WTC11 (cell line): ENCODE measurements around the gene SIRT3. TPM values are rescaled to one million over a fixed set of nuclear protein-coding genes. Genes with fewer than 3 reads are reported as not detected.

Experiments
- ATAC-seq: fragments of 200-7000 bp; cut with Tn5 transposase; 2 replicates; pipeline ENCODE4 v1.10.0; 2021; ENCODE audit warnings: mild to moderate bottlenecking, moderate library complexity
- CTCF ChIA-PET: fragments of 300-600 bp; sonication (Branson Sonifier 250); formaldehyde crosslinking; loops from one replicate; lab custom pipeline; 2021; ENCODE audit warnings: antibody characterized with exemption; lab: Charles Lee
- POLR2A ChIA-PET: fragments of 350-600 bp; sonication (Branson Sonifier 250); formaldehyde crosslinking; loops from one replicate; lab custom pipeline; 2021; ENCODE audit warnings: antibody characterized with exemption; lab: Charles Lee
- DNase-seq: peaks from one replicate; pipeline ENCODE4 v3.0.0; 2021; ENCODE audit warnings: low spot score
- H3K27ac Mint-ChIP-seq: 2 replicates; pipeline ENCODE4 v1.8.0; 2021; ENCODE audit warnings: mixed read lengths
- H3K27me3 Mint-ChIP-seq: 2 replicates; pipeline ENCODE4 v1.8.0; 2021; ENCODE audit warnings: low read depth, mild to moderate bottlenecking, moderate library complexity, mixed read lengths
- H3K36me3 Mint-ChIP-seq: 2 replicates; pipeline ENCODE4 v1.8.0; 2021; ENCODE audit warnings: mixed read lengths
- H3K4me1 Mint-ChIP-seq: 2 replicates; pipeline ENCODE4 v1.8.0; 2022; ENCODE audit warnings: mixed read lengths
- H3K4me3 Mint-ChIP-seq: 2 replicates; pipeline ENCODE4 v1.8.0; 2021; ENCODE audit warnings: mild to moderate bottlenecking, moderate library complexity, mixed read lengths
- H3K9me3 Mint-ChIP-seq: 2 replicates; pipeline ENCODE4 v1.8.0; 2021; ENCODE audit warnings: mixed read lengths
- ARID4B ChIP-seq: sonication (generic); formaldehyde crosslinking; IDR thresholded peaks from 2 replicates; pipeline ENCODE4 v1.8.0; 2023; ENCODE audit warnings: missing genetic modification reagents, mild to moderate bottlenecking, borderline replicate concordance
- ATF1 ChIP-seq: sonication (generic); formaldehyde crosslinking; IDR thresholded peaks from 2 replicates; pipeline ENCODE4 v1.8.1; 2023; ENCODE audit warnings: mild to moderate bottlenecking, moderate library complexity, missing genetic modification reagents
- CBFB ChIP-seq: sonication (generic); formaldehyde crosslinking; IDR thresholded peaks from 2 replicates; pipeline ENCODE4 v1.8.1; 2022; ENCODE audit warnings: mild to moderate bottlenecking, low read depth, missing genetic modification reagents
- E2F5 ChIP-seq: sonication (generic); formaldehyde crosslinking; IDR thresholded peaks from 2 replicates; pipeline ENCODE4 v1.8.1; 2022; ENCODE audit warnings: mild to moderate bottlenecking, moderate library complexity, missing genetic modification reagents
- ETV6 ChIP-seq: sonication (generic); formaldehyde crosslinking; IDR thresholded peaks from 2 replicates; pipeline ENCODE4 v1.8.1; 2022; ENCODE audit warnings: mild to moderate bottlenecking, missing genetic modification reagents
- GABPB1 ChIP-seq: sonication (generic); formaldehyde crosslinking; IDR thresholded peaks from 2 replicates; pipeline ENCODE4 v1.8.1; 2023; ENCODE audit warnings: mild to moderate bottlenecking, missing genetic modification reagents
- HMGA2 ChIP-seq: fragments of 250-450 bp; sonication (Bioruptor Pico); IDR thresholded peaks from 2 replicates; pipeline ENCODE4 v1.4.0; 2021; ENCODE audit warnings: mild to moderate bottlenecking, moderate library complexity
- IRF2 ChIP-seq: sonication (generic); formaldehyde crosslinking; IDR thresholded peaks from 2 replicates; pipeline ENCODE4 v1.8.0; 2022; ENCODE audit warnings: low read depth, missing genetic modification reagents, borderline replicate concordance
- OVOL2 ChIP-seq: fragments of 250-450 bp; sonication (Bioruptor Pico); IDR thresholded peaks from 2 replicates; pipeline ENCODE4 v1.9.0; 2021; ENCODE audit warnings: mild to moderate bottlenecking, borderline replicate concordance
- PRRX2 ChIP-seq: fragments of 250-450 bp; sonication (Bioruptor Pico); IDR thresholded peaks from 2 replicates; pipeline ENCODE4 v1.8.0; 2021; ENCODE audit warnings: mild to moderate bottlenecking
- SP1 ChIP-seq: sonication (generic); formaldehyde crosslinking; conservative IDR thresholded peaks from 2 replicates; pipeline ENCODE4 v1.8.1; 2022; ENCODE audit warnings: missing genetic modification reagents
- TP53 ChIP-seq: sonication (generic); formaldehyde crosslinking; IDR thresholded peaks from 2 replicates; pipeline ENCODE4 v1.8.1; 2023; ENCODE audit warnings: mild to moderate bottlenecking, missing genetic modification reagents
- ZBTB21 ChIP-seq: sonication (generic); formaldehyde crosslinking; IDR thresholded peaks from 2 replicates; pipeline ENCODE4 v1.8.1; 2023; ENCODE audit warnings: mild to moderate bottlenecking, missing genetic modification reagents, borderline replicate concordance
- ZNF263 ChIP-seq: sonication (generic); formaldehyde crosslinking; IDR thresholded peaks from 2 replicates; pipeline ENCODE4 v1.8.1; 2022; ENCODE audit warnings: low read depth, mild to moderate bottlenecking, moderate library complexity, missing genetic modification reagents
- ZNF416 ChIP-seq: fragments of 250-450 bp; sonication (Bioruptor Pico); IDR thresholded peaks from 2 replicates; pipeline ENCODE4 v1.9.0; 2021; ENCODE audit warnings: mild to moderate bottlenecking, inconsistent platforms
- ZNF512 ChIP-seq: sonication (generic); formaldehyde crosslinking; IDR thresholded peaks from 2 replicates; pipeline ENCODE4 v1.8.1; 2022; ENCODE audit warnings: missing genetic modification reagents, borderline replicate concordance
- total RNA-seq: library from RNA; stranded (reverse); gene quantifications from 3 replicates; pipeline ENCODE4 v1.2.3, GENCODE V29; 2021
- TF ChIP-seq, protein P1 (sequence below): sonication (generic); formaldehyde crosslinking; IDR thresholded peaks from 2 replicates; pipeline ENCODE4 v1.8.0; 2022; ENCODE audit warnings: mild to moderate bottlenecking, missing genetic modification reagents
- TF ChIP-seq, protein P2 (sequence below): sonication (generic); formaldehyde crosslinking; IDR thresholded peaks from 2 replicates; pipeline ENCODE4 v1.8.0; 2022; ENCODE audit warnings: mild to moderate bottlenecking, missing genetic modification reagents
- TF ChIP-seq, protein P3 (sequence below): fragments of 200-600 bp; IDR thresholded peaks from 2 replicates; pipeline ENCODE4 v1.8.0; 2022; ENCODE audit warnings: antibody characterized with exemption
- TF ChIP-seq, protein P4 (sequence below): fragments of 250-450 bp; sonication (Bioruptor Pico); conservative IDR thresholded peaks from 2 replicates; pipeline ENCODE4 v1.9.0; 2021; ENCODE audit warnings: mild to moderate bottlenecking
- TF ChIP-seq, protein P5 (sequence below): sonication (generic); formaldehyde crosslinking; conservative IDR thresholded peaks from 2 replicates; pipeline ENCODE4 v1.8.1; 2022; ENCODE audit warnings: mild to moderate bottlenecking, missing genetic modification reagents
- TF ChIP-seq, protein P6 (sequence below): sonication (generic); formaldehyde crosslinking; IDR thresholded peaks from 2 replicates; pipeline ENCODE4 v1.8.1; 2022; ENCODE audit warnings: mild to moderate bottlenecking, missing genetic modification reagents, moderate library complexity, borderline replicate concordance

The SIRT3 gene
- total RNA-seq, 1 experiment from 2014 or later = 21.0 TPM

DNA sequence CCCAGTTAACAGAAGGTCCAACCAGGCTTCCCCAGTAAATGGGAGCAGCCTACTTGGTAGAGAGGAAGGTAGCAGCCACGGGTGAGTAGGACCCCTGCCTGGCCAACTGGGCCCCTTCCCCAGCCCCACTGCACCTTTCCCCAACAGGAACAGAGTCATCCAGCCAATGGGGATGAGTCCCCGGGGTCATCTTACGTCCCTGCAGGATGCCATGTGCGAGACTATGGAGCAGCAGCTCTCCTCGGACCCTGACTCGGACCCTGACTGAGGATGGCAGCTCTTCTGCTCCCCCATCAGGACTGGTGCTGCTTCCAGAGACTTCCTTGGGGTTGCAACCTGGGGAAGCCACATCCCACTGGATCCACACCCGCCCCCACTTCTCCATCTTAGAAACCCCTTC is 22.1 kb downstream of the SIRT3 start:
- H3K36me3 Mint-ChIP-seq = peaks cover 38% of the 10 kb centered on the region
- H3K9me3 Mint-ChIP-seq = no peaks in the 10 kb centered on the region
- ATAC-seq (no peak), DNase-seq (no peak)
- H3K4me3 Mint-ChIP-seq = no peak overlapping the region
- CTCF ChIA-PET = interaction anchor here (3.2 kb wide), 1 partner anchor 37 kb away, joined by 10 read pairs; no protein-coding TSS in a partner anchor
- no peak overlapping the region for H3K27ac Mint-ChIP-seq
- POLR2A ChIA-PET = no interaction called here
- no peaks in the 10 kb centered on the region for H3K27me3 Mint-ChIP-seq
- 0 out of 2 replicates have a peak, but pooled peaks cover 4% of the 10 kb centered on the region for H3K4me1 Mint-ChIP-seq
- TF ChIP-seq, protein P1, sequence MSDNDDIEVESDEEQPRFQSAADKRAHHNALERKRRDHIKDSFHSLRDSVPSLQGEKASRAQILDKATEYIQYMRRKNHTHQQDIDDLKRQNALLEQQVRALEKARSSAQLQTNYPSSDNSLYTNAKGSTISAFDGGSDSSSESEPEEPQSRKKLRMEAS (CRISPR knock-in tag) = no peak
- TF ChIP-seq ZNF416 (no peak), ZNF263 (CRISPR knock-in tag) (no peak), ETV6 (no peak), SP1 (CRISPR knock-in tag) (no peak), E2F5 (CRISPR knock-in tag) (no peak), CBFB (CRISPR knock-in tag) (no peak), ARID4B (CRISPR knock-in tag) (no peak), PRRX2 (CRISPR knock-in tag) (no peak), ATF1 (CRISPR knock-in tag) (no peak), GABPB1 (CRISPR knock-in tag) (no peak), OVOL2 (CRISPR knock-in tag) (no peak)
- TF ChIP-seq, protein P2, sequence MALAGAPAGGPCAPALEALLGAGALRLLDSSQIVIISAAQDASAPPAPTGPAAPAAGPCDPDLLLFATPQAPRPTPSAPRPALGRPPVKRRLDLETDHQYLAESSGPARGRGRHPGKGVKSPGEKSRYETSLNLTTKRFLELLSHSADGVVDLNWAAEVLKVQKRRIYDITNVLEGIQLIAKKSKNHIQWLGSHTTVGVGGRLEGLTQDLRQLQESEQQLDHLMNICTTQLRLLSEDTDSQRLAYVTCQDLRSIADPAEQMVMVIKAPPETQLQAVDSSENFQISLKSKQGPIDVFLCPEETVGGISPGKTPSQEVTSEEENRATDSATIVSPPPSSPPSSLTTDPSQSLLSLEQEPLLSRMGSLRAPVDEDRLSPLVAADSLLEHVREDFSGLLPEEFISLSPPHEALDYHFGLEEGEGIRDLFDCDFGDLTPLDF (CRISPR knock-in tag) = no peak
- TF ChIP-seq, protein P3, sequence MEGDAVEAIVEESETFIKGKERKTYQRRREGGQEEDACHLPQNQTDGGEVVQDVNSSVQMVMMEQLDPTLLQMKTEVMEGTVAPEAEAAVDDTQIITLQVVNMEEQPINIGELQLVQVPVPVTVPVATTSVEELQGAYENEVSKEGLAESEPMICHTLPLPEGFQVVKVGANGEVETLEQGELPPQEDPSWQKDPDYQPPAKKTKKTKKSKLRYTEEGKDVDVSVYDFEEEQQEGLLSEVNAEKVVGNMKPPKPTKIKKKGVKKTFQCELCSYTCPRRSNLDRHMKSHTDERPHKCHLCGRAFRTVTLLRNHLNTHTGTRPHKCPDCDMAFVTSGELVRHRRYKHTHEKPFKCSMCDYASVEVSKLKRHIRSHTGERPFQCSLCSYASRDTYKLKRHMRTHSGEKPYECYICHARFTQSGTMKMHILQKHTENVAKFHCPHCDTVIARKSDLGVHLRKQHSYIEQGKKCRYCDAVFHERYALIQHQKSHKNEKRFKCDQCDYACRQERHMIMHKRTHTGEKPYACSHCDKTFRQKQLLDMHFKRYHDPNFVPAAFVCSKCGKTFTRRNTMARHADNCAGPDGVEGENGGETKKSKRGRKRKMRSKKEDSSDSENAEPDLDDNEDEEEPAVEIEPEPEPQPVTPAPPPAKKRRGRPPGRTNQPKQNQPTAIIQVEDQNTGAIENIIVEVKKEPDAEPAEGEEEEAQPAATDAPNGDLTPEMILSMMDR = no peak
- TF ChIP-seq, protein P4, sequence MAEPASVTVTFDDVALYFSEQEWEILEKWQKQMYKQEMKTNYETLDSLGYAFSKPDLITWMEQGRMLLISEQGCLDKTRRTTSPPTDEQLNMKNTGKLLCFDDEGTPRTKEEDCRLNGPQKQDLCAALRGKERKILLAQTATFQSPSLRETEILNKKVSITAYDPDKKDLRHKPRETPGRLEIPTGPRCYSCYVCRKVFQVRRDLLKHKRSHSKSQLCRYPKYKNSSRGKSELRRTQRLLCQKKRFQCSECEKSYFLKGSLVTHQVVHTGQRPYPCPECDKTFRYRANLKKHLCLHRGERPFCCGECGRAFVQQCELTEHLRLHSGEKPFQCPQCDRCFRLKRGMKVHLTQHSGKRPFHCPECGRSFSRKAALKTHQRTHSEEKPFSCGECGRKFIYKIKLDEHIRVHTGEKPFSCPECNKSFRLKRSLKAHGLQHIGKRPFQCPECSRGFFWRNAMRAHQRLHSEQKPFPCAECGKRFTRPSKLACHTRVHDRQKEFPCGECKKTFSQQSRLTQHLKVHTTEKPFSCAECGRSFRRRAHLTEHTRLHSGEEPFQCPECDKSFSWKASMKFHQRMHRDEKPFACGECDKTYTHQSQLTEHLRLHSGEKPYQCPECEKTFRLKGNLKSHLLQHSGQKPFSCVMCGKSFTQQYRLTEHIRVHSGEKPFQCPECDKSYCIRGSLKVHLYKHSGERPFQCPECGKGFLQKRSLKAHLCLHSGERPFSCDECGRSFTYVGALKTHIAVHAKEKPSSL (CRISPR knock-in tag) = no peak

DNA sequence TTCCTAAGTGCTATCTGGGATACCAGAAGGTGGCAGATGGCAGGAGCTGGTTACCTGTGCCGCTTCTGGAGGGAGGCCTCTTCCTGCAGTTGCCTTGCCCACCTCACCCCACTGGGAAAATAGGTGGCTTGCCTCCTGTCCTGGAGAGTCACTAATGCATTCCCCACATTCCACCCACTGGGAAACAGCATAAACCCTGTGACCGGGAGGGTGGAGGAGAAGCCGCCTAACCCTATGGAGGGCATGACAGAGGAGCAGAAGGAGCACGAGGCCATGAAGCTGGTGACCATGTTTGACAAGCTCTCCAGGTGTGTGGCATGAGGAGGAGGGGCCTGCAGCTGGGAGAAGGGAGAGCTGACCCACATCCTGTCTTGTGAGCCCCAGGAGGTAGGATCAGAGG is 23.0 kb downstream of the SIRT3 start:
- ATAC-seq = no peak
- Mint-ChIP-seq H3K4me1 (0 out of 2 replicates have a peak, but pooled peaks cover 4% of the 10 kb centered on the region), H3K9me3 (no peaks in the 10 kb centered on the region), H3K27ac (no peak overlapping the region), H3K27me3 (no peaks in the 10 kb centered on the region), H3K4me3 (no peak overlapping the region), H3K36me3 (peaks cover 38% of the 10 kb centered on the region)
- CTCF ChIA-PET = interaction anchor here (3.2 kb wide), 1 partner anchor 38 kb away, joined by 10 read pairs; no protein-coding TSS in a partner anchor
- POLR2A ChIA-PET = no interaction called here
- DNase-seq = no peak
- TF ChIP-seq ZNF512 (CRISPR knock-in tag) (no peak), IRF2 (CRISPR knock-in tag) (no peak), TP53 (no peak), ATF1 (CRISPR knock-in tag) (no peak), ZBTB21 (CRISPR knock-in tag) (no peak), HMGA2 (CRISPR knock-in tag) (no peak)
- TF ChIP-seq, protein P5, sequence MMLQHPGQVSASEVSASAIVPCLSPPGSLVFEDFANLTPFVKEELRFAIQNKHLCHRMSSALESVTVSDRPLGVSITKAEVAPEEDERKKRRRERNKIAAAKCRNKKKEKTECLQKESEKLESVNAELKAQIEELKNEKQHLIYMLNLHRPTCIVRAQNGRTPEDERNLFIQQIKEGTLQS = no peak
- TF ChIP-seq, protein P6, sequence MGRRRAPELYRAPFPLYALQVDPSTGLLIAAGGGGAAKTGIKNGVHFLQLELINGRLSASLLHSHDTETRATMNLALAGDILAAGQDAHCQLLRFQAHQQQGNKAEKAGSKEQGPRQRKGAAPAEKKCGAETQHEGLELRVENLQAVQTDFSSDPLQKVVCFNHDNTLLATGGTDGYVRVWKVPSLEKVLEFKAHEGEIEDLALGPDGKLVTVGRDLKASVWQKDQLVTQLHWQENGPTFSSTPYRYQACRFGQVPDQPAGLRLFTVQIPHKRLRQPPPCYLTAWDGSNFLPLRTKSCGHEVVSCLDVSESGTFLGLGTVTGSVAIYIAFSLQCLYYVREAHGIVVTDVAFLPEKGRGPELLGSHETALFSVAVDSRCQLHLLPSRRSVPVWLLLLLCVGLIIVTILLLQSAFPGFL (CRISPR knock-in tag) = no peak
